HG03139 (cell line): ENCODE results near the gene SPIRE2.
"Not testable (repeated sequence)": the region's sequence is repeated elsewhere in the genome, so short reads cannot be mapped to it uniquely, and the experiment has no call there.

Experiments
- ATAC-seq: cut with Tn5 transposase; IDR thresholded peaks from one replicate; pipeline ENCODE4 v1.9.1; 2021; ENCODE audit not compliant: unreplicated experiment

SPIRE2 gene

GRCh38 chr16:89806589-89807193 lies 21.6 kb upstream of the SPIRE2 start:
- ATAC-seq, result not testable (repeated sequence)

GRCh38 chr16:89808475-89808874 lies 19.8 kb upstream of the SPIRE2 start:
- ATAC-seq, result no peak

GRCh38 chr16:89811321-89811720 lies 17.0 kb upstream of the SPIRE2 start:
- ATAC-seq, result no peak

- ATAC-seq, result peak; percentile 23
Measured at GRCh38 chr16:89815639-89816348, 12.5 kb upstream of the SPIRE2 start.

- ATAC-seq, result not testable (repeated sequence)
Measured at GRCh38 chr16:89818851-89819403, 9.3 kb upstream of the SPIRE2 start.

- not testable (repeated sequence) for ATAC-seq
Measured at GRCh38 chr16:89819448-89819847, 8.8 kb upstream of the SPIRE2 start.

- no peak for ATAC-seq
Measured at GRCh38 chr16:89821438-89822187, 6.7 kb upstream of the SPIRE2 start.

GRCh38 chr16:89822188-89823086 lies 5.8 kb upstream of the SPIRE2 start:
- no peak for ATAC-seq

- no peak for ATAC-seq
Measured at GRCh38 chr16:89823087-89823823, 5.0 kb upstream of the SPIRE2 start.

- not testable (repeated sequence) for ATAC-seq
Measured at GRCh38 chr16:89823824-89824148, 4.5 kb upstream of the SPIRE2 start.

GRCh38 chr16:89826531-89827382 lies 1.5 kb upstream of the SPIRE2 start:
- no peak for ATAC-seq

GRCh38 chr16:89827383-89828198 lies 684 bp upstream of the SPIRE2 start:
- ATAC-seq, result no peak

GRCh38 chr16:89828870-89829629 lies 775 bp downstream of the SPIRE2 start:
- no peak for ATAC-seq

GRCh38 chr16:89829630-89830437 lies 1.6 kb downstream of the SPIRE2 start:
- ATAC-seq, result no peak

- ATAC-seq, result no peak
Measured at GRCh38 chr16:89831810-89832328, 3.6 kb downstream of the SPIRE2 start.

- not testable (repeated sequence) for ATAC-seq
Measured at GRCh38 chr16:89833664-89834363, 5.5 kb downstream of the SPIRE2 start.
